Effector CD4-positive, alpha-beta T cell (primary cell): Measurements from ENCODE around the gene EMC6.

Experiments
- DNase-seq: peaks from one replicate; pipeline ENCODE4 v3.0.0-alpha.2; 2020

The EMC6 gene

GRCh38 chr17:3656755-3657587 lies 11.6 kb upstream of the EMC6 start:
- DNase-seq = no peak

- DNase-seq = no peak
Observed at GRCh38 chr17:3657588-3657869, 11.1 kb upstream of the EMC6 start.

GRCh38 chr17:3657874-3658783 lies 10.5 kb upstream of the EMC6 start:
- no peak for DNase-seq

- no peak for DNase-seq
Observed at GRCh38 chr17:3658784-3659449, 9.7 kb upstream of the EMC6 start.

GRCh38 chr17:3659541-3660111 lies 9.0 kb upstream of the EMC6 start:
- DNase-seq = no peak

- DNase-seq = no peak
Observed at GRCh38 chr17:3660311-3660891, 8.2 kb upstream of the EMC6 start.

GRCh38 chr17:3663102-3664011 lies 5.3 kb upstream of the EMC6 start:
- DNase-seq = no peak

GRCh38 chr17:3665834-3666233 lies 2.8 kb upstream of the EMC6 start:
- no peak for DNase-seq

- DNase-seq = no peak
Observed at GRCh38 chr17:3666516-3666915, 2.1 kb upstream of the EMC6 start.

- no peak for DNase-seq
Observed at GRCh38 chr17:3667366-3668278, 990 bp upstream of the EMC6 start.

- no peak for DNase-seq
Observed at GRCh38 chr17:3669085-3669347, 404 bp downstream of the EMC6 start.

GRCh38 chr17:3669548-3669947 lies 936 bp downstream of the EMC6 start:
- DNase-seq = no peak

- DNase-seq = no peak
Observed at GRCh38 chr17:3672571-3672970, 4.0 kb downstream of the EMC6 start.

- DNase-seq = no peak
Observed at GRCh38 chr17:3675886-3676285, 7.3 kb downstream of the EMC6 start.

- no peak for DNase-seq
Observed at GRCh38 chr17:3678095-3678820, 9.6 kb downstream of the EMC6 start.

- DNase-seq = no peak
Observed at GRCh38 chr17:3678821-3679530, 10.4 kb downstream of the EMC6 start.

GRCh38 chr17:3679531-3680126 lies 11.0 kb downstream of the EMC6 start:
- no peak for DNase-seq

- no peak for DNase-seq
Observed at GRCh38 chr17:3681057-3681456, 12.4 kb downstream of the EMC6 start.

- no peak for DNase-seq
Observed at GRCh38 chr17:3681565-3681964, 13.0 kb downstream of the EMC6 start.
